Stimulated activated memory B cell treated with anti-CD40 and anti-IgM and Interleukin-4, amounts not matched to agents 10 μg/mL and 1 μg/mL and 100 μg/mL, for 72 hours (primary cell): ENCODE measurements around the gene CENPH.
"Not testable (repeated sequence)": the region's sequence is repeated elsewhere in the genome, so short reads cannot be mapped to it uniquely, and the experiment has no call there.

Experiments
- ATAC-seq: fragments of 150-1000 bp; cut with Tn5 transposase; 2 replicates; pipeline ENCODE4 v1.10.0; 2021
- H3K27ac Mint-ChIP-seq: one replicate; pipeline ENCODE4 v1.8.0; 2022; ENCODE audit warnings: mild to moderate bottlenecking, mixed read lengths
- H3K27me3 Mint-ChIP-seq: one replicate; pipeline ENCODE4 v1.8.0; 2022; ENCODE audit warnings: mixed read lengths
- H3K36me3 Mint-ChIP-seq: one replicate; pipeline ENCODE4 v1.8.0; 2022; ENCODE audit warnings: mixed read lengths
- H3K4me1 Mint-ChIP-seq: one replicate; pipeline ENCODE4 v1.8.0; 2022; ENCODE audit warnings: mixed read lengths
- H3K4me3 Mint-ChIP-seq: one replicate; pipeline ENCODE4 v1.8.0; 2022; ENCODE audit warnings: mild to moderate bottlenecking, moderate library complexity, mixed read lengths
- H3K9me3 Mint-ChIP-seq: one replicate; pipeline ENCODE4 v1.8.0; 2022; ENCODE audit warnings: mixed read lengths

CENPH gene

DNA sequence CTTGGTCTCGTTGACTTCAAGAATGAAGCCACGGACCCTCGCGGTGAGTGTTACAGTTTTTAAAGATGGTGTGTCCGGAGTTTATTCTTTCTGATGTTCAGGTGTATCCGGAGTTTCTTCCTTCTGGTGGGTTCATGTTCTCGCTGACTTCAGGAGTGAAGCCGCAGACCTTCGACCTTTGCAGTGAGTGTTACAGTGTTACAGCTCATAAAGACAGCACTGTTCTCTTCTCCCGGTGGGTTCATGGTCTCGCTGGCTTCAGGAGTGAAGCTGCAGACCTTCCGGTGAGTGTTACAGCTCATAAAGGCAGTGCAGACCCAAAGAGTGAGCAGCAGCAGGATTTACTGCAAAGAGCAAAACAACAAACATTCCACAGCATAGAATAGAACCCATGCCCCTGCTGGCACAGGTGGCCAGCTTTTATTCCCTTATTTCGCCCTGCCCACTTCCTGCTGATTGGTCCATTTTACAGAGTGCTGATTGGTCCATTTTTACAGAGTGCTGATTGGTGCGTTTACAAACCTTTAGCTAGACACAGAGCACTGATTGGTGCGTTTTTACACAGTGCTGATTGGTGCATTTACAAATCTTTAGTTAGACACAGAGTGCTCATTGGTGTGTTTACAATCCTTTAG lies 7.6 kb upstream of the CENPH start:
- not testable (repeated sequence) for H3K4me3 Mint-ChIP-seq, H3K36me3 Mint-ChIP-seq, H3K27ac Mint-ChIP-seq, ATAC-seq, H3K9me3 Mint-ChIP-seq, H3K27me3 Mint-ChIP-seq
- H3K4me1 Mint-ChIP-seq, result peaks cover 11% of the 10 kb centered on the region

DNA sequence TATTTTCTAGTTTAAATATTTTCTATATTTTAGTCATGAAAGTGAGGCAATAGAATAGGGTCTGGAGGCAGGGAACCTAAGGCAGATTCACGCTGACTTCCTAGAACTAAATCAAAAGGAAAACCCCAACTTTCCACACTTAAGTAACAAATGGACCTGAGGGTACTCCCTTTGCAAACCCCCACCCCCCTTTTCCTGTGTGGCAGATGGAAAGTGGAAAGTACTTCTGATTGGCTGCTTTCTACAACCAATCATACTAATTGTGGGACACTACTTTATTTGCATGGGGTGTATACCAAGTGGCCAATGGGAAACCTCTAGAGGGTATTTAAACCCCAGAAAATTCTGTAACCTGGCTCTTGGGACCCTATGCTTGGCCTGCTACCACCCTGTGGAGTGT lies 4.8 kb upstream of the CENPH start:
- no peaks in the 10 kb centered on the region for H3K36me3 Mint-ChIP-seq
- peaks cover 6% of the 10 kb centered on the region for H3K4me1 Mint-ChIP-seq
- no peak overlapping the region for H3K4me3 Mint-ChIP-seq
- H3K27me3 Mint-ChIP-seq, result no peaks in the 10 kb centered on the region
- H3K27ac Mint-ChIP-seq, result no peak overlapping the region
- ATAC-seq, result no peak
- H3K9me3 Mint-ChIP-seq, result no peaks in the 10 kb centered on the region

DNA sequence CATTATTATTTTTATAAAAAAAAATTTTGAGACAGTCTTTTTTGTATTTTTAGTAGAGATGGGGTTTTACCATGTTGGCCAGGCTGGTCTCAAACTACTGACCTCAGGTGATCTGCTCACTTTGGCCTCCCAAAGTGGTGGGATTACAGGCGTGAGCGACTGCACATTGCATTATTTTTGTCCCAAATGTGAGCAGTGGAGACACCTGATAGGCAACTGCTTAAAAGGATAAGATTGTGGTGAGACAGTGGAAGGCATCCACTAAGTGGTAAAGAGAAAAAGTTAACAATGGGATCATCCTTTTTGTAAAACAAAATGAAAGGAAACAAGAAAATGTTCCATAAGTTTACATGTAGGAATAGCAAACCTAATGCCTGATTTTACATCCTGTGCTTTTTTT lies 2.0 kb upstream of the CENPH start:
- no peaks in the 10 kb centered on the region for H3K36me3 Mint-ChIP-seq
- no peak overlapping the region for H3K27ac Mint-ChIP-seq
- no peak for ATAC-seq
- H3K4me1 Mint-ChIP-seq, result peaks cover 6% of the 10 kb centered on the region
- H3K4me3 Mint-ChIP-seq, result no peak overlapping the region
- no peaks in the 10 kb centered on the region for H3K27me3 Mint-ChIP-seq
- no peaks in the 10 kb centered on the region for H3K9me3 Mint-ChIP-seq

DNA sequence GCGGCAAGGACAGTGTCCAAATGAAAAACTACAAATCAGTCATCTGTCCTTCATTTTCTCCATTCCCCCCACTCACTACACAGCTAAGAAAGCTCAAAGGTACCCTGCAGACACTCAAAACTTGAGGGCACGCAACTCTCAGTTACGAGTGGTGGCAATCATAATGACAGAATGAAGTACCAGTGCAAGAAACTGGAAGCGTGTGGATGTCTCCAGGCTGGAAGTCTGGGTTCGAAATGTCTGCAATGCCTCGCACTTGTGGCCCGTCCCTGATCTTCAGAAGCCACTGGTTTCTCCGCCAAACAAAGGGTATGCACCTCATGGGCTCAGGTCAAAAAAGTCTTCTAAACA lies 597 bp upstream of the CENPH start:
- Mint-ChIP-seq H3K4me1 (peaks cover 6% of the 10 kb centered on the region), H3K9me3 (no peaks in the 10 kb centered on the region), H3K27ac (peak overlapping the region; percentile 86), H3K27me3 (no peaks in the 10 kb centered on the region), H3K4me3 (peak overlapping the region; percentile 89), H3K36me3 (no peaks in the 10 kb centered on the region)
- ATAC-seq, result no peak

DNA sequence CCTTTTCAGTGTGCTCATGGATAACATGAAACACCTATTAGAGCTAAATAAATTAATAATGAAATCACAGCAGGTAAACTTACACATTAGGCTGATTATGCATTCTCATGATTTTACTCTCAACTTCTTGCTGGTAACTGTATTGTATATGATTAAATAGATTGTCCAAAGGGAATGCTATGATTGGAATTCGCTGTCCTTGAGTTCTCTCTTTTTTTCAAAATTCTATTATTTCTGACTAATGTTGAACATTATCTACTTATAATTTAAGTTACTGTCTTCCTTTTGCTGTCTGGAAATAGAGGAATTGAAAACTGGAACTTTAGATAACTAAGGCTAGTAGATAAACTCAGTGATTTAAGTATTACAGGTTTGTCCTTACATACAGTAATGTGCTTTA lies 13.1 kb downstream of the CENPH start:
- Mint-ChIP-seq H3K9me3 (no peaks in the 10 kb centered on the region), H3K27me3 (no peaks in the 10 kb centered on the region), H3K4me1 (peaks cover 7% of the 10 kb centered on the region), H3K27ac (no peak overlapping the region), H3K36me3 (peaks cover 17% of the 10 kb centered on the region), H3K4me3 (no peak overlapping the region)
- ATAC-seq, result no peak

DNA sequence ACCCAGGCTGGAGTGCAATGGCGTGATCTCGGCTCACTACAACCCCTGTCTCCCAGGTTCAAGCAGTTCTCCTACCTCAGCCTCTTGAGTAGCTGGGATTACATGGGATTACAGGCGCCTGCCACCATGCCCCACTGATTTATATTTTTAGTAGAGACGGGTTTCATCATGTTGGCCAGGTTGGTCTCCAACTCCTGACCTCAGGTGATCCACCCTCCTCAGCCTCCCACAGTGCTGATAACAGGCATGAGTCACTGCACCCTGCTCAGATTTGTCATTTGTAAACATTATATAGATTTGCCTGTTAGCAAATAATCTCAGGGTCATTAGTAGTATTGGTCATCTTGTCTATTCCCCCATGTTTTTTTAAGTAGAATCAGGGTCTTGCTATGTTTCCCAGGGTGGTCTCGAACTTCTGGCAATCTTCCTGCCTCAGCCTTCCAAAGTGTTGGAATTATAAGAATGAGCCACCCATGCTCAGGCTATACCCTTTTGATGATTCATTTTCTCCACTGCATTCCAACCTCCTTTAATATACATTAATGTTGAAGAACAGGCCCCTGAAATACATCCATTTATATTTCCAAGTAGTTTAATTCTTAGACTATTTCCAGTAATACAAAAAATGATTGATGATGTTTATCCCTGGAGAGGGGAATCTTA lies 17.3 kb downstream of the CENPH start:
- Mint-ChIP-seq H3K36me3 (peaks cover 1% of the 10 kb centered on the region), H3K27me3 (no peaks in the 10 kb centered on the region), H3K4me1 (no peaks in the 10 kb centered on the region), H3K9me3 (no peaks in the 10 kb centered on the region), H3K4me3 (no peak overlapping the region), H3K27ac (no peak overlapping the region)
- no peak for ATAC-seq

DNA sequence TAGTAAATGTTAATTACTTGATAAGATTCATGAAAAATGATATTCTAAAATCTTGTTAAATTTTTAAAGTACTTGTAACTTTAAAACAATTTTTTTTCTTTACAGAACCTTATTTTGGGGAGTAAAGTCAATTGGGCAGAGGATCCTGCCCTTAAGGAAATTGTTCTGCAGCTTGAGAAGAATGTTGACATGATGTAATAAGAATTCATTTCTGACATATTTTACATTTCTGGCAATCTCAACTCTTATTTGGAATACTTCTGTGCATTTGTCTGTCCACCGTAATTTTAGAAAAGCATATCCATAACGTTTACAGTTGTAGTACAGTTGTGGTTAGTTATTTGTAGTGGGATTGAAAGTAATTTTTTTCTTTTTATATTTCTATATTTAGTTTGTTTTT lies 20.2 kb downstream of the CENPH start:
- no peak for ATAC-seq
- Mint-ChIP-seq H3K4me3 (no peak overlapping the region), H3K27me3 (no peaks in the 10 kb centered on the region), H3K27ac (no peak overlapping the region), H3K4me1 (no peaks in the 10 kb centered on the region), H3K36me3 (no peaks in the 10 kb centered on the region), H3K9me3 (no peaks in the 10 kb centered on the region)

DNA sequence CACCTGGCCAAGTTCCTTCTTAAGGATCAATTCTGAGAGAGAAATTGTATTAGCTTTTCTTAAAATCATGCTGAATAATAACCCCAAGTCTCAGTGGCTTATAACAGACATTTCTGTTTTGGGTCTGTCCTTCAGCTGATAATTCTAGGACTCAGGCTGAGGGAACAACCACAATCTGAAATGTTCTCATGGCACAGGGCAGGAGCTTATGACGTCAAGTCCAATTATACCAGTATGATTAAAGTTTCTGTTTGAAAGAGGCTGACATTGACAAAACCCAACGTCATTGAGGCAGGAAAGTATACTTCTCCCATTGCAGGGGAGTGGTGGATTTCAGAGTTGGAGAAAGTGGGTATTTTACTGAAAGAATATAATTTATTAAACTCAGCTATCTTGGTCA lies 21.8 kb downstream of the CENPH start:
- Mint-ChIP-seq H3K27me3 (no peaks in the 10 kb centered on the region), H3K36me3 (no peaks in the 10 kb centered on the region), H3K27ac (no peak overlapping the region), H3K4me3 (no peak overlapping the region), H3K9me3 (no peaks in the 10 kb centered on the region), H3K4me1 (peaks cover 5% of the 10 kb centered on the region)
- ATAC-seq, result no peak

DNA sequence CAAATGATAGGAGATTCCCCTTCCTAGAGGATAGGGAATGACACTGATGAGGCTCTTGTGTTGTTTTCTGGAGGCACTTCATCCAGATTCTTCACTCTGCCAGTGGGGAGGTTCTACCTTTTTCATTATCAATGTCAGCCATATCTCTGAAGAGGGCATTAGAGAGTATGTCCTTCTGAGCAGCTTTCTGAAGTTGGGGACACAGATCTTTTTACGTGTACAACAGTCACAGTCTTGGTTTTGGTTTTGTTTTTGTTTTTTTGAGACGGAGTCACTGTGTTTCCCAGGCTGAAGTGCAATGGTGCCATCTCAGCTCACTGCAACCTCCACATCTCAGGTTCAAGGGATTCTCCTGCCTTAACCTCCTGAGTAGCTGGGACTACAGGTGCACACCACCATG lies 22.6 kb downstream of the CENPH start:
- Mint-ChIP-seq H3K4me3 (no peak overlapping the region), H3K27me3 (no peaks in the 10 kb centered on the region), H3K9me3 (no peaks in the 10 kb centered on the region), H3K27ac (no peak overlapping the region), H3K36me3 (no peaks in the 10 kb centered on the region), H3K4me1 (peaks cover 11% of the 10 kb centered on the region)
- ATAC-seq, result no peak

DNA sequence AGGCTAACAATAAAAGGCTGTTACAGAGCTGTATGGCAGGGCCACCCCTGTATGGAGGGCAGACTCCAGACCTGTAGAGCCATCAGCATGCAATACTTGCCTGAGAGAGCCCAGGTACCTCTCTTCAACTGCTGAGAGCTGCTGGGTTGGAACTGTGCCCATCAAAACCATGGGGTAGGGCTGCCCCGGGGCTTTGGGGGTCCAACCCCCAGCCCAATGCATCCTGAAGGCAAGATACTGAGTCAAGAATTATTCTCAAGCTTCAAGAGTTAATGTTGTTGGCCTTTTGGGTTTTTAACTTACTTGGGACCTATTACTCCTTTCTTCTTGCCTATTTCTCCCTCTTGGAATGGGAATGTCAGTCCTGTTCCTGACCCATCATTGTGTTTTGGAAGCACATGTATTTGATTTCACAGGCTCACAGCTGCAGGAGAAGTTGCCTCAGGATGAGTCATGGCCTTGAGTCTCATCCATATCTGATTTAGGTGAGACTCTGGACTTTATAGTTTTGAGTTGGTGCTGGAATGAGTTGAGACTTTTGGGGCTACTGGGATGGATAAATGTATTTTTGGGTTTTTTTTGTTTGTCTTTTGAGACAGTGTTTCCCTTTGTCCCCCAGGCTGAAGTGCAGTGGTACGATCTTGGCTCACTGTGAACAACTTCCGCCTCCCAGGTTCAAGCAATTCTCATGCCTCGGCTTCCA lies 24.3 kb downstream of the CENPH start:
- H3K27ac Mint-ChIP-seq, result no peak overlapping the region

DNA sequence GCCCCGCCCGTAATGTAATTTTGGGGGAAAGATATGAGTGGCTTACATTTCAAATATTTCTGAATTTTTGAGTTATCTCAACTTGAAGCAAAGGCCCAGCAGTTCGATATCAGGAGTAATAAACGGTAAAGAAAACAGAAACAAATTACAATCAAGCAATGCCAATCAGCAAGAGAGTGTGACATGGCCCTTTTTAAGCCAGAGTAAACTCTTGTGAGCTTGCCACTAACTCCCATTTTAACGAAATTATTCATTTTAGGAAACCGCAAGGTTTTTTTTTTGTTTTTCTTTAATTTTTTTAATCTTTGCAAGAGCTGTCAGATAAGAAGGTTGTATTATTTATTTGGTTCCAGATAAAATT lies 27.7 kb downstream of the CENPH start:
- Mint-ChIP-seq H3K9me3 (no peaks in the 10 kb centered on the region), H3K36me3 (peaks cover 11% of the 10 kb centered on the region), H3K4me1 (peaks cover 28% of the 10 kb centered on the region), H3K27ac (peak overlapping the region; percentile 94), H3K27me3 (no peaks in the 10 kb centered on the region), H3K4me3 (peak overlapping the region; percentile 96)
- no peak for ATAC-seq

More for the DNA sequence above, 24.3 kb downstream of the CENPH start:
- H3K4me3 Mint-ChIP-seq, result no peak overlapping the region
- no peak for ATAC-seq
- H3K4me1 Mint-ChIP-seq, result peaks cover 18% of the 10 kb centered on the region
- H3K27me3 Mint-ChIP-seq, result no peaks in the 10 kb centered on the region
- no peaks in the 10 kb centered on the region for H3K36me3 Mint-ChIP-seq
- H3K9me3 Mint-ChIP-seq, result no peaks in the 10 kb centered on the region

DNA sequence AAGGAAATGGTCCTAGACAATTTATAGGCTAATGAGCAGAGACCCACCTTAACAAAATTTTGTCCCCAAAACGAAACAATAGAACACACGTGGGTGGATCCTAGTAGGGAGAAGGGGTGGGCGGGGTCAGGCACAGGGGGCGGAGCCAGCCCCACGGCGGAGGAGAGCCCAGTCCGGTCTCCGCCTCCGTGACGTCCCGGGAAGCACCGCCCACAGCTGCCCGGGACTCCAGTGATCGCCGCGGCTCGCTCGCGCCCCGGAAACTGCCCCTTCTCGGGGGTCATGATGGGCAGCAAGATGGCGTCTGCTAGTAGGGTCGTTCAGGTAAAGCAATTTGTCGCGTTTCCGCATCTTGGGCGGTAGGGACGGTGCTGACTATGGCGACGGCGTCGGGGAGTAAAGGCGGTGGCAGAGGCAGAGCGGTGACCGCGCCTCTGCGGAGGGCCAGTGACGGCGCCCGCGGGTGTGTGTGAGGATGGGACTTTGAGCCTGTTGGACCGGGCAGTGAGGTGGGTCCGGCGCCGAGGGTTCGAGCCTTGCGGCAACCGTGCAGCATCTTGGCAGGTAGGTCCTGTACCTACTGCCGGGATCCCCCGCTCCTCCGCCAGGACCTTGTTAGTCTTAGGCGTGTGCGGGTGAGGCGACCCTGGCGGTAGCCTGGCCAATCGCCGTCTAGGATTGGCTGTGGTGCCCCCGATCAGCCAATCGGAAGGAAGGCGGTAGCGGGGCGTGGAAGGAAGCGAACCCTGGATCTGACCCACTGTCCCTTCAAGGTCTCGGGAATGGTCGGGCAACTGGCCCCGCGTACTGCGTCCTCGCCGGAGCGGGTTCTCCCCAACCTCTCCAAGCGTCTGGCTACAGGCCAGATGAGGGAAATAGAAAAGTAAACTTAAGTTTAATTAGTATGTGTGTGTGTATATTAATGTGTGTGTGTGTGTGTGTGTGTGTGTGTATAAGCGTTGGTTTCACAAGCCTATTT lies 28.5 kb downstream of the CENPH start:
- peaks cover 31% of the 10 kb centered on the region for H3K4me1 Mint-ChIP-seq
- peak; percentile 97 for ATAC-seq
- peaks cover 14% of the 10 kb centered on the region for H3K36me3 Mint-ChIP-seq
- no peaks in the 10 kb centered on the region for H3K9me3 Mint-ChIP-seq
- peak overlapping the region; percentile 94 for H3K27ac Mint-ChIP-seq
- peak overlapping the region; percentile 96 for H3K4me3 Mint-ChIP-seq
- H3K27me3 Mint-ChIP-seq, result no peaks in the 10 kb centered on the region

DNA sequence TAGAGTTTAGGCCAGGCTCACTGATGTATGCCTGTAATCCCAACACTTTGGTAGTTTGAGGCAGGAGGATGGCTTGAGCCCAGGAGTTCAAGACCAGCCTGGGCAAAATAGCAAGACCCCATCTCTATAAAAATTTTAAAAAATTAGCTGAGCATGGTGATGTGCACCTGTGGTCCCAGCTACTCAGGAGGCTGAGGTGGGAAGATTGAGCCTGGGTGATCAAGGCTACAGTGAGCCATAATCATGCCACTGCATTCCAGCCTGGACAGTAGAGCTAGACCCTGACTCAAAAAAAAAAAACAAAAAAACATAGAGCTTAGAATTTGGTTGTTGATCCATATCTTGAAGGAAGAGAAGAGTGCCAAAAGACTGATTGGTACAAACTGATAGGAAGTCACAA lies 30.6 kb downstream of the CENPH start:
- H3K4me1 Mint-ChIP-seq, result peaks cover 31% of the 10 kb centered on the region
- no peak overlapping the region for H3K4me3 Mint-ChIP-seq
- H3K9me3 Mint-ChIP-seq, result no peaks in the 10 kb centered on the region
- H3K36me3 Mint-ChIP-seq, result peaks cover 14% of the 10 kb centered on the region
- H3K27ac Mint-ChIP-seq, result no peak overlapping the region
- H3K27me3 Mint-ChIP-seq, result no peaks in the 10 kb centered on the region
- ATAC-seq, result no peak

DNA sequence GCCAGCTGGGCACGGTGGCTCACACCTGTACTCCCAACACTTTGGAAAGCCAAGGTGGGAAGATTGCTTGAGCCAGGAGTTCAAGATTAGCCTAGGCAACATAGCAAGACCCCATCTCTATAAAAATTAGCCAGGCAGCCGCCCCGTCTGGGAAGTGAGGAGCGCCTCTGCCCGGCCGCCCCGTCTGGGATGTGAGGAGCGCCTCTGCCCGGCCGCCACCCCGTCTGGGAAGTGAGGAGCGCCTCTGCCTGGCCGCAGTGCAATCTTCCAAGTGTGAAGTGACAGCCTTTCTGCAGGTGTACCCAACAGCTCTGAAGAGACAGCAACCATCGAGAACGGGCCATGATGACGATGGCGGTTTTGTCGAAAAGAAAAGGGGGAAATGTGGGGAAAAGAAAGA lies 31.0 kb downstream of the CENPH start:
- H3K27ac Mint-ChIP-seq, H3K27me3 Mint-ChIP-seq, H3K4me3 Mint-ChIP-seq, ATAC-seq, H3K9me3 Mint-ChIP-seq: not testable (repeated sequence)
- Mint-ChIP-seq H3K4me1 (peaks cover 31% of the 10 kb centered on the region), H3K36me3 (peaks cover 14% of the 10 kb centered on the region)

DNA sequence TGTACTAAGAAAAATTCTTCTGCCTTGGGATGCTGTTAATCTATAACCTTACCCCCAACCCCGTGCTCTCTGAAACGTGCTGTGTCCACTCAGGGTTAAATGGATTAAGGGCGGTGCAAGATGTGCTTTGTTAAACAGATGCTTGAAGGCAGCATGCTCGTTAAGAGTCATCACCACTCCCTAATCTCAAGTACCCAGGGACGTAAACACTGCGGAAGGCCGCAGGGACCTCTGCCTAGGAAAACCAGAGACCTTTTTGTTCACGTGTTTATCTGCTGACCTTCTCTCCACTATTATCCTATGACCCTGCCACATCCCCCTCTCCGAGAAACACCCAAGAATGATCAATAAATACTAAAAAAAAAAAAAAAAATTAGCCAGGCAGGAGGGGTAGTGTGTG lies 31.4 kb downstream of the CENPH start:
- H3K9me3 Mint-ChIP-seq, ATAC-seq, H3K4me3 Mint-ChIP-seq, H3K27ac Mint-ChIP-seq, H3K27me3 Mint-ChIP-seq: not testable (repeated sequence)
- Mint-ChIP-seq H3K4me1 (peaks cover 30% of the 10 kb centered on the region), H3K36me3 (peaks cover 14% of the 10 kb centered on the region)
